Stimulated activated memory B cell treated with anti-CD40 and anti-IgM and Interleukin-4, amounts not matched to agents 10 μg/mL and 1 μg/mL and 100 μg/mL, for 72 hours (primary cell): ENCODE measurements around the gene TMEM156.
"Not testable (repeated sequence)": the region's sequence is repeated elsewhere in the genome, so short reads cannot be mapped to it uniquely, and the experiment has no call there.

Experiments used
- ATAC-seq: fragments of 150-1000 bp; cut with Tn5 transposase; 2 replicates; pipeline ENCODE4 v1.10.0; 2021
- H3K27ac Mint-ChIP-seq: one replicate; pipeline ENCODE4 v1.8.0; 2022; ENCODE audit warnings: mild to moderate bottlenecking, mixed read lengths
- H3K27me3 Mint-ChIP-seq: one replicate; pipeline ENCODE4 v1.8.0; 2022; ENCODE audit warnings: mixed read lengths
- H3K36me3 Mint-ChIP-seq: one replicate; pipeline ENCODE4 v1.8.0; 2022; ENCODE audit warnings: mixed read lengths
- H3K4me1 Mint-ChIP-seq: one replicate; pipeline ENCODE4 v1.8.0; 2022; ENCODE audit warnings: mixed read lengths
- H3K4me3 Mint-ChIP-seq: one replicate; pipeline ENCODE4 v1.8.0; 2022; ENCODE audit warnings: mild to moderate bottlenecking, moderate library complexity, mixed read lengths
- H3K9me3 Mint-ChIP-seq: one replicate; pipeline ENCODE4 v1.8.0; 2022; ENCODE audit warnings: mixed read lengths

TMEM156 gene

DNA sequence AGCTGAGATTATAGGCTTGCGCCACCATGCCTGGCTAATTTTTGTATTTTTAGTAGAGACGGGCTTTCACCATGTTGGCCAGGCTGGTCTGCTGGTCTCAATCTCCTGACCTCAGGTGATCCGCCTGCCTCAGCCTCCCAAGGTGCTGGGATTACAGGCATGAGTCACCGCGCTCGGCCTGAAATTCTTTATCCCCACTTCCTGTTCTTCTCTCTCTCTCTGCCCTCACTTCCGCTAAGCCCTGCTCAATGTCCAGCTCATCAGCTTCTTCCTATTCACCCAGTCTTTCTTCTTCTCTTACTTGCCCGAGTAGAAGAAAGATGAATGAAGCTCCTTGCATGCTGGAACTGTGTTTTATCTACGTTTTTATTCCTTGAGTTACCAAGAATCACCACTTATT lies 43.9 kb downstream of the TMEM156 start:
- peaks cover 32% of the 10 kb centered on the region for H3K4me1 Mint-ChIP-seq
- H3K27me3 Mint-ChIP-seq, H3K9me3 Mint-ChIP-seq, H3K4me3 Mint-ChIP-seq, ATAC-seq: not testable (repeated sequence)
- peaks cover 43% of the 10 kb centered on the region for H3K36me3 Mint-ChIP-seq
- H3K27ac Mint-ChIP-seq, result peak overlapping the region; percentile 85

DNA sequence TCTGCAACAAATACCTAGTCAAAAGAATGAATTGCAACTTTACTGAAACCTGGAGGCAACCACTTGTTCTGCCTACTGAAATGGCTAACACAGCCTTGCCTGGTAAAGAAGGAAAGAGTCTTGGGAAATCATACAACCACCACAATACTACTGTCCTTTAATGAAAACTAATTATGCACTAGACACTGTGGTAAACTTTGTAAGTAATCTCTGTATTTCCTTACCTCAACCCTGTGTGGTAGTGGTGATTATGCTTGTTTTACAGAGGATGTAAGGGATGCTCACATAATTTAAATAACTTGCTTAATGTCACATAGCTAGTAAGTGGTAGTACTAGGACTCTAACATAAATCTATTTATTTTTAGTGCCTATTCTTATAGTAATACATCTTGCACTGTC lies 44.7 kb downstream of the TMEM156 start:
- ATAC-seq, result no peak
- Mint-ChIP-seq H3K9me3 (peaks cover 3% of the 10 kb centered on the region), H3K36me3 (peaks cover 50% of the 10 kb centered on the region), H3K4me3 (no peak overlapping the region), H3K27me3 (no peaks in the 10 kb centered on the region), H3K27ac (peak overlapping the region; percentile 85), H3K4me1 (peaks cover 32% of the 10 kb centered on the region)

DNA sequence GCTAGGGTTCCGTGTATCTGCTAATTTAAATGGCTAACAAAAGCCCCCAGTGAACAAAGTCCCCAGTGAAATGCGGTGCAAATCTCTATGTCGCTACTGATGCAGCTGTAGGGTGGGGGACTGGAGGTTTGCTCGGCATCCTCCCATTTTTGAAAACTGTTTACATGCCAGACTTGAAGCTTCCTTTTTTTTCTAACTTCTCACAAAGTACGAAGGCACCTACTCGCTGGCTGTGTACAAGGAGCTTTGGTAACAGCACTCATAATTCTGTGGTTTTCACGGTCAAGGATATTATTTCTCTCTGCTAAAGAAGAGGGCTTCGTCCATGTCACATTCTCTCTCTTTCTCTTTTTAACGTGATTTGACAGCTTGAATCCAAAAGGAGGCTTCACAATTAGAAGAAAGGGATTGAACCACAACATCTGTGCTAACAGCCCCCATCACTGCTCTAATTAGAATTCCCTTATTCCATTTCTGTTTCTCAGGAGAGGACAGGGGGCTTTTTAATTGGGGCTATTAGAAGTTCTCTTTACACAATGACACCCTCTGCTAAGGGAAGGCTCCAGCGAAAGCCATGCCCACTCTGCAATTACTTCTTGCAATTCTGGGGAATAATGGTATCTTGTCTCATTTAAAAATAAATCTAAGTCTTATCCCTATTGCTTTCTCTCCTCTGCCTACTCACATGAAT lies 46.7 kb downstream of the TMEM156 start:
- Mint-ChIP-seq H3K36me3 (peaks cover 51% of the 10 kb centered on the region), H3K4me1 (peaks cover 32% of the 10 kb centered on the region)
- peak; percentile 85 for ATAC-seq

DNA sequence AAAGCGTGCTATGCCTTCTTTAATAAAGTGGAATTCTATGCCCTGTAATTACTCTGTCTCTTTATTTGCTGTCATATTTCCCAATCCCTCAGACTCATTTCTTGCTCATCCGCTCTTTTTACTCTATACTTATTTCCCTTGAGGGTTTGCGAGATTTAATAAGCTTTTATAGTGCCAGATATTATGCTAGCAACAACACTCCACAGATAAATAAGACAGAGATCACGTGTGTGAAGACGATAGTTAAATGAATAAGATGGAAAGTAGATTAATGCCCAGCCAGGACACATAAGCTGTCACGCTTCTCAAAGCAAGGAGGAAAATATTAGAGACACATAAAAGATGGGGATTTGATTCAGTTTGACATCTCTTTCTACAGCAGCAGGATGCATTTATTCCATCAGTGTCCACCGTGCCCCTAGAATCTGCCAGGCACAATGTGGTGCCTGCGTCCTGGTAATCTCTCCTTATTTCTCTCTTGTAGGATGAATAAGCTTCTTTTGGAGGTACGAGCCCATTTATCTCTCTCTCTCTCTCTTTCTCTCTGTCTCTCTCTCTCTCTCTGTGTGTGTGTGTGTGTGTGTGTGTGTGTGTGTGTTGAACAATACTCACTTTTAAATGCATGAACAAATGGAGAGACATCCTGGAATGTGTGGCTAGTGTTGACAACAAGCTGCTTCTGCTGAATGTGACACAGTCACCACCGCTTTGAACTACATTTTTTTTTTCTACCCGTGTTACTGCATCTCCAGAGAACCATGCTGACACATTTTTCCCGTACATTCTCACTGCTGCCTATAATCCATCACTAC lies 48.2 kb downstream of the TMEM156 start:
- H3K4me3 Mint-ChIP-seq, result no peak overlapping the region
- H3K36me3 Mint-ChIP-seq, result peaks cover 55% of the 10 kb centered on the region
- ATAC-seq, result no peak
- peak overlapping the region; percentile 10 for H3K27ac Mint-ChIP-seq
- no peaks in the 10 kb centered on the region for H3K27me3 Mint-ChIP-seq
- peaks cover 3% of the 10 kb centered on the region for H3K9me3 Mint-ChIP-seq
- peaks cover 32% of the 10 kb centered on the region for H3K4me1 Mint-ChIP-seq

More for the DNA sequence above, 46.7 kb downstream of the TMEM156 start:
- Mint-ChIP-seq H3K27me3 (no peaks in the 10 kb centered on the region), H3K27ac (peak overlapping the region; percentile 84), H3K9me3 (peaks cover 3% of the 10 kb centered on the region), H3K4me3 (peak overlapping the region; percentile 66)

DNA sequence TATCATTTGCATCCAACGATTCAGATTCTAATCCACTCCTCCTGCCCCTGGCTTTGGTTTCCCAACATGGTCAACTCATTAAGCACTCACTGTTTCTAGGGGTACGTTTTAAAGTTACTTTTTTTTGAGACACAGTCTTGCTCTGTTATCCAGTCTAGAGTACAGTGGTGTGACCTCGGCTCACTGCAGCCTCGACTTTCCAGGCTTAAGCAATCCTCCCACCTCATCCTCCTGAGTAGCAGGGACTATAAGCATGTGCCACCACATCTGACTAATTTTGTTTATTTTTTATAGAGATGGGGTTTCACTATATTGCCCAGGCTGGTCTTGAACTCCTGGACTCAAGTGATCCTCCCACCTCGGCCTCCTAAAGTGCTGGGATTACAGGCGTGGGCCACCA lies 48.9 kb downstream of the TMEM156 start:
- ATAC-seq, result no peak
- Mint-ChIP-seq H3K36me3 (peaks cover 53% of the 10 kb centered on the region), H3K9me3 (peaks cover under 1% of the 10 kb centered on the region), H3K4me3 (no peak overlapping the region), H3K27me3 (no peaks in the 10 kb centered on the region), H3K27ac (peak overlapping the region; percentile 10), H3K4me1 (peaks cover 27% of the 10 kb centered on the region)

DNA sequence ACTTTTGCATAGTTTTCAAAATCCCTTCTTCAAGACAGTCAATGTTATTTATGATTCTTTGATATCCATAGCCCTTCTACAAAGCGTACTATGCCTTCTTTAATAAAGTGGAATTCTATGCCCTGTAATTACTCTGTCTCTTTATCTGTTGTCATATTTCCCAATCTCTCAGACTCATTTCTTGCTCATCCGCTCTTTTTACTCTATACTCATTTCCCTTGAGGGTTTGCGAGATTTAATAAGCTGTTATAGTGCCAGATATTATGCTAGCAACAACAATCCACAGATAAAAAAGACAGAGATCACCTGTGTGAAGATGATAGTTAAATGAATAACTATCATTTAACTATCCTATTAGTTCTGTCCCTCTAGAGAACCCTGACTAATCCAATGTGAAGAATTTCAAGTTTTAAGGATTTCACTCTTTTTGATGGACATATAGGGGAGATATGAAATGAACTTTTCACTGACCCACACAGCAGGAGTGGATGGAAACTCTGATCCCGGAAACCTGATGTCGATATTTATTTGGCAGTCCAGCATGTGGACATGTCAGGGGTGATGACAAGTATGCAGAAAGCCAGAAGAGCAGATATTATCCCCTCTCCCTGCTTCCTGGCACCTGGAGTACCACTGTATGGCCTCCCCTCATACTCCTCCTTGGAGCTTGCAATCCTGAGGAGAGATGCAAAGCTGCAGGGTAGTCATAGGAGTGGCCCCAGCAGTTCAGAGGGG lies 49.7 kb downstream of the TMEM156 start:
- peaks cover 47% of the 10 kb centered on the region for H3K36me3 Mint-ChIP-seq
- peaks cover 20% of the 10 kb centered on the region for H3K4me1 Mint-ChIP-seq
- peak overlapping the region; percentile 44 for H3K27ac Mint-ChIP-seq
- no peak overlapping the region for H3K4me3 Mint-ChIP-seq
- H3K9me3 Mint-ChIP-seq, result no peaks in the 10 kb centered on the region
- no peak for ATAC-seq
- H3K27me3 Mint-ChIP-seq, result no peaks in the 10 kb centered on the region

DNA sequence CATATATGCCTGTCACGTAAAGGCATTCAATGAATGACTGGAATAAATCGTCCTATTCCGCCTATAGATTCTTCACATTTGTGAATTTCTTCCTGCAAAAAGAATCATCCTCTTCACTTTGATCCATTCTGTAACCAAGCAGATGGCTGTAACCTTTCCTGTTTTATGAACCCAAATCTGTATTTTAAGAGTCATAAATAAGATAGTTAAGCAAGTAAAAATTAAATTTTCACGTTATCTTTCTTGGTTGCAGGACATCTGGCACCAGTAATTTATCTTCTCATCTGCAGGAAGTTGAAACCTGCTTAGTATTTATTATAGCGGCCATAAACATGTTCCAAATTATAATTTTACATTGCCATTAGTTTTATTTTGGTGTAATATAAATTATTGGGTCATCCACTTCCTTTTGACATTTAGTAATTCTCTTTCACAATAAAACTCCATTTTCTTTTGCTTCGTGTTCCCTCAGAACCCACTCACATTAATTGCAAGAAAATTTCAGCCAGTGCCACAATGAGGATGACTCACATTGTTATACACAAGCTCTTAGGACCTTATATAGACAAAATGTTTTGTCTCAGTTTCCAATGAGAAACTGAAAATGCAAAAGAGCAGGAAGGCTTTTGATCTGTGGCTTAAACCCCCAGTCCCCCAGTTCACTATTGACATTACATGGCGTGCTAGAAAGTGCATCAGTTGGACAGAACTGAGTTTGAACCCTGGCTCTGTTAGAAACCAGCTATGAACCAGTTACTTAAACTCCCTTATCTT lies 51.1 kb downstream of the TMEM156 start:
- Mint-ChIP-seq H3K27me3 (no peaks in the 10 kb centered on the region), H3K27ac (no peak overlapping the region), H3K4me1 (peaks cover 8% of the 10 kb centered on the region), H3K4me3 (no peak overlapping the region), H3K36me3 (peaks cover 47% of the 10 kb centered on the region), H3K9me3 (no peaks in the 10 kb centered on the region)
- no peak for ATAC-seq

DNA sequence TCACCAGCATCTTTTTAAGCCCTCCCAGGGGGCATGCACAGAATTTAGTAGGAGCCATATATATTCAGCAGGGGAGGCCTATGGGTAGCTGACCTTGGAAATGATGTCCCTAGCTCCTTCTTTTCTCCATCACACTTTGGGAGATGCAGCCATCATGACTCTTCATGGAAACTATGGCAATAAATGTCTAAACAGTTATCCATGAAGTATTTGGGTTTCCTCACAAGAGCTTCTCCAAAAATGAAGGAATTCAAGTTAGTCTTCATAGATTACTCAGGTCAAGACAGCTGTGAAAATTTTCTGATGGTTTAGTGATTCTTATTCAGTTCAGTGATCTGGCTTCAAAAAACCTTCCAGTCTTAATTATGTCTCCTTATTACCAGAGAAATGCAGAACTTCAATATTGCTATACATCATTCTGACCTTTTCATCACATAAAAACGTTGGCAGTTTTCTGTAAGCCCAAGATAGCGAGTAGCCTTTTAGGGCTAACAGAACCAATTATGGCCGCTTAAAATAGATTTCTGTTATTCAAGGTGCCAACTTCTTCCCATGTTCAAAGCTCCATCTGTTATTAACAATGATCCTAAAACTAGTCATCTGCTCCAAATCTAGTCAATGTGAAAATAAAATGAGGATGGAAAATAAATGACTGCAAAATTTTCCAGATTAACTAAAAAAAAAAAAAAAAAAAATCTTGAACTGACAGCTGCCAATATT lies 52.5 kb downstream of the TMEM156 start:
- Mint-ChIP-seq H3K4me1 (no peaks in the 10 kb centered on the region), H3K4me3 (no peak overlapping the region), H3K27me3 (no peaks in the 10 kb centered on the region), H3K36me3 (peaks cover 47% of the 10 kb centered on the region), H3K27ac (peak overlapping the region; percentile 27), H3K9me3 (no peaks in the 10 kb centered on the region)
- ATAC-seq, result no peak

DNA sequence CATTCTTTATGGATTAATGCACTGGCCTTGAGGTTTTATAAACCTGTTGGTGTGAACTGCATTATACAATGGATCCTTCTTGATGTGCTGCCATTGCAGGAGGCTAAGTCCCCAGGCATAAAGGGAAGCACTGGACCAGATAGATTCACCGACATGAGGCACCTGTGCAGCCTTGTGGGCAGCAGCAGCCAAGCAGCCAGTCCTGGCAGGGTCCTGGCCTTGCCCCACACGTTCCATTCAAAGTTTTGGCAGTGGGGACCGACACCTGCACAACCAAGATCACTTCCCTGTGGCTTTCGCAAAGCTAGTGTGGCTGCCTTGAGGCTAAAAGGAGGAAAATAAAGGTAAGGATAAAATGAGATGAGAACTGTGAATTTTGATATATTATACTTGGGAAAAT lies 53.1 kb downstream of the TMEM156 start:
- H3K9me3 Mint-ChIP-seq, result no peaks in the 10 kb centered on the region
- ATAC-seq, result no peak
- no peaks in the 10 kb centered on the region for H3K27me3 Mint-ChIP-seq
- H3K4me1 Mint-ChIP-seq, result no peaks in the 10 kb centered on the region
- peak overlapping the region; percentile 27 for H3K27ac Mint-ChIP-seq
- H3K4me3 Mint-ChIP-seq, result no peak overlapping the region
- peaks cover 42% of the 10 kb centered on the region for H3K36me3 Mint-ChIP-seq

DNA sequence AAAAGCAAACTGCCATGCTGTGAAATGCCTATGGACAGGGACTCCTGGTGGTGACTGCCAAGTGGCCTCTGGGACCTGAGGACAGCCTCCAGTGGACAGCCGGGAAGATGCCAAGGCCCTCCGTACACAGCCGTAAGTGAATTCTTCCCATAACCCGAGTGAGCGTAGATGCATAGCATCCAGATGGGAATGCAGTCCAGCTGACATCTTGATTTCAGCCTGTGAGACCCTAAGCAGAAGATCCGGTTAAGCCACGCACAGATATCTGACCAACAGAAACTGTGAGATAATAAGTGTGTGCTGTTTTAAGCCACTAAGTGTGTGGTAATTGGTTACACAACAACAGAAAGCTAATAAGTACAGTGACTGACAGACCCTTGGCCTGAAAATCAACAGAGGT lies 55.9 kb downstream of the TMEM156 start:
- ATAC-seq, result no peak
- H3K4me3 Mint-ChIP-seq, result no peak overlapping the region
- no peak overlapping the region for H3K27ac Mint-ChIP-seq
- no peaks in the 10 kb centered on the region for H3K27me3 Mint-ChIP-seq
- no peaks in the 10 kb centered on the region for H3K4me1 Mint-ChIP-seq
- peaks cover 16% of the 10 kb centered on the region for H3K36me3 Mint-ChIP-seq
- H3K9me3 Mint-ChIP-seq, result no peaks in the 10 kb centered on the region

DNA sequence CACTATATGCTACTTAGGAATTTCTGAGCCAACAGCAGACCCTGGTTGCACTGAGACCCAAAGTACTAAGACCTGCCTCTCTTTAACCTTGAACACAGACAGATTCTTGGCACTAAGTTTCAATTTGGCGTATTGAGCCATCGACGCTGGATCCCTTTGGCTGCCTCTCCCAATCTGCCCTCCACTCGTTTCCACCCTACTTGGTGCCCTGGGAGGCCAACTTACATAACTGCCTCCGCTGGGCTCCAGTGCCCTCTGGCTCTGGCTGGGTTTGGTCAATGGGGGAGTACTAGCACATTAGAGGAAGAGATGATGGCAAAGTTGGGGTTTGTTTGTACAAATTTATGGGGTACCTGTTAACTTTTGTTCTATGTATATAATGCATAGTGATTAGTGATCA lies 63.5 kb downstream of the TMEM156 start:
- Mint-ChIP-seq H3K4me1 (no peaks in the 10 kb centered on the region), H3K9me3 (no peaks in the 10 kb centered on the region), H3K27ac (no peak overlapping the region), H3K36me3 (peaks cover 60% of the 10 kb centered on the region), H3K27me3 (no peaks in the 10 kb centered on the region), H3K4me3 (no peak overlapping the region)
- no peak for ATAC-seq

DNA sequence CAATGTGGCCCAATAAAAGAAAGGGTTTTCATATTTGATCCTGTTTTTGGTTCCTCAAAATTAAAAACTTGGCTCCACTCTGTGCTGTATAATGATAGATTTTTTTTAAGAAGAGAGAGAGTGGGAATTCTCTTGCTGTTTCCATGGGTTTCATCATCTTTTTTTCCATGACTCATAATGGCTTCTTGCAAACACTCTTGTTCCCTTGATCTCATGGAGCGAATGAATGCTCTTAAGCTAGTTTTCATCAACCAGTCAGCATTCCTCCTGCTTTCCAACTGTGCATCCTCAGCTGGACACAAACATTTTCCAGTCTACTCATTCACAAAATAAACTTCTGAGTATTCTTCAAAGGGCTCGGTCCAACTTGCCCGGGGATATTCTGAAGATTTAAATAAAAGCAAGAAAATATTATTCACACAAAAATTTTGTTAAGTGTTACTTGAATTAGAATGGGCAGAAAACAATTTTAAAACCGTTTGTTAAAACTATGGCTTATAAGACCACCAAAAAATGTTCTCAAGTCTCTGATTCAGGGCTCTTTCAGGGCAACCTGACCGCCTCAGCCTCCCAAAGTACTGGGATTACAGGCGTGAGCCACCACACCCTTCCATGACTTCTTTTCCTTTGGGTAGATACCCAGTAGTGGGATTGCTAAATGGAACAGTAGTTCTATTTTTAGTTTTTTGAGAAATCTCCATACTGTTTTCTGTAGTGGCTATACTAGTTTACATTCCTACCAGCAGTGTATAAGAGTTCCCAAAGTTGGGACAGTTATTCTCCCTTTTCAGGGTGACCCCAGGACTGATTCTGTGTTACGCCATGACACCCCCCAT lies 64.7 kb downstream of the TMEM156 start:
- Mint-ChIP-seq H3K9me3 (no peaks in the 10 kb centered on the region), H3K4me3 (no peak overlapping the region), H3K36me3 (peaks cover 60% of the 10 kb centered on the region), H3K4me1 (no peaks in the 10 kb centered on the region), H3K27me3 (no peaks in the 10 kb centered on the region), H3K27ac (no peak overlapping the region)
- no peak for ATAC-seq

DNA sequence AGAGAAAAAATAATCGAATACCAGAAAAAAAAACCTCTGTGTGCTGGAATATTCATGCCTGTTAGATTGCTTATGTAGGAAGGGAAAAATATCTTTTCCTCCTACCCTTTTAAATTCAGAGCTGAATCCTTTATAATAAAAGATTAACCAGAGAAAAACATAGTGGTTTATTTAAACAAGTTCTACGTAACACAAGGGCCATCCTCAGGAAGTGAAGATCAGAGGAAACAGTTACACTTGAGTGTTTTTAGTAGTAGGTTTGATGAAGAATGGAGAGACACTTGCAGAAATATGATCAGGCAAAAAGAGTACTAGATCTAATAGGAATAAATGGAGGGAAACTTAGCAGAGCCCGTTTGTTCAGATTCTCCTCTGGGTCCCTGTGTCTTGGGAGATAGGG lies 66.3 kb downstream of the TMEM156 start:
- Mint-ChIP-seq H3K4me1 (no peaks in the 10 kb centered on the region), H3K9me3 (peaks cover 6% of the 10 kb centered on the region), H3K27ac (no peak overlapping the region), H3K27me3 (no peaks in the 10 kb centered on the region), H3K4me3 (no peak overlapping the region), H3K36me3 (peaks cover 61% of the 10 kb centered on the region)
- no peak for ATAC-seq
